ENCODE results near the gene NKD1. TPM values are rescaled to one million over a fixed set of nuclear protein-coding genes. Genes with fewer than 3 reads are reported as not detected.

Gene NKD1
- polyA plus RNA-seq, 1 experiment: not detected

DNA sequence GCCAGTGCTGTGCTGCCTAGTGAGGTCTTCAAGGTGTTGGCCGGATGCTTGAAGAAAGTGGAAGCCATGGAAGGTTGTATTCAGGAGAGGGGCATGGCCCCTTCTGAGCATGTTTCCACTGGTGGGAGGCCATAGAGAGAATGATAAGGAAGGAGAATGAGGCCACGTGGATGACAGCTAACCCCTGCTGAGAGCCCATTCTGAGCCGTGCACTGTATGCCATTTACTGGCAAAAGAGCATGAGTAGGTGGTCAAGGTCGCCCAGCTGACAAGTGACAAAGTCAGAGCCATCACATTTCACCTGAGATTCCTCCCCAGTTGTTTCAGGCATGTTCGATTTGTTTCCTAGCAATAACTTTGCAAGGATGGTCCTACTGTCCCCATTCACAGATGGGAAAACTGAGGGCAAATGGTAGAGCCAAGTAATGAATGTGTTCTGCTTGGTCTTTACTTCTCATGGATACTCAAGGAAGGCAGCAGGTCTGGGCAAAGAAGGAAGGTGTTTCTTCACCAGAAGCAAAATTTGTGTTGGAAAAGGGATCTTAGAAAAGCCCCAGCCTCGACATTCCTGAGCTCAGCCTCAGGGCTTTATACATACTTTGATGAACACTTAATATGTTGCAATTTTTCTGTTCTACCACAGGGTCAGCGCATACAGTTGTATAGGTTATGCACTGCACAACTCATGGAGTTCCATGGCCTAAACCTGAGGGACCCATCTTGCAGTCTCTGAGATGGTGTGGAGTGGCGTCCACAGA, 10.5 kb upstream of the NKD1 start:
- ChIA-PET POLR2A (no interaction called here), CTCF (interaction anchor here (1.4 to 1.5 kb wide), 2 partner anchors 128 to 269 kb away, joined by 3 to 4 read pairs; no protein-coding TSS in a partner anchor)
- H3K9me3 ChIP-seq (ENCODE audit: control insufficient read depth, insufficient read depth, low read length): no peaks in the 10 kb centered on the region; the same call in 1 of the 2 replicates
- no peak overlapping the region for H3K4me3 ChIP-seq (ENCODE audit: low read depth, low read length)
- no peaks in the 10 kb centered on the region for H3K27me3 ChIP-seq (ENCODE audit: control insufficient read depth, insufficient read depth, low read length)
- no peak for DNase-seq (ENCODE audit: low read depth, low spot score)
- no peak overlapping the region for H3K27ac ChIP-seq (ENCODE audit: low read depth, low read length)
- TF ChIP-seq, protein P1, sequence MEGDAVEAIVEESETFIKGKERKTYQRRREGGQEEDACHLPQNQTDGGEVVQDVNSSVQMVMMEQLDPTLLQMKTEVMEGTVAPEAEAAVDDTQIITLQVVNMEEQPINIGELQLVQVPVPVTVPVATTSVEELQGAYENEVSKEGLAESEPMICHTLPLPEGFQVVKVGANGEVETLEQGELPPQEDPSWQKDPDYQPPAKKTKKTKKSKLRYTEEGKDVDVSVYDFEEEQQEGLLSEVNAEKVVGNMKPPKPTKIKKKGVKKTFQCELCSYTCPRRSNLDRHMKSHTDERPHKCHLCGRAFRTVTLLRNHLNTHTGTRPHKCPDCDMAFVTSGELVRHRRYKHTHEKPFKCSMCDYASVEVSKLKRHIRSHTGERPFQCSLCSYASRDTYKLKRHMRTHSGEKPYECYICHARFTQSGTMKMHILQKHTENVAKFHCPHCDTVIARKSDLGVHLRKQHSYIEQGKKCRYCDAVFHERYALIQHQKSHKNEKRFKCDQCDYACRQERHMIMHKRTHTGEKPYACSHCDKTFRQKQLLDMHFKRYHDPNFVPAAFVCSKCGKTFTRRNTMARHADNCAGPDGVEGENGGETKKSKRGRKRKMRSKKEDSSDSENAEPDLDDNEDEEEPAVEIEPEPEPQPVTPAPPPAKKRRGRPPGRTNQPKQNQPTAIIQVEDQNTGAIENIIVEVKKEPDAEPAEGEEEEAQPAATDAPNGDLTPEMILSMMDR (IDR thresholded peaks at IDR 0.05; ENCODE audit: low read depth, low read length): no peak

DNA sequence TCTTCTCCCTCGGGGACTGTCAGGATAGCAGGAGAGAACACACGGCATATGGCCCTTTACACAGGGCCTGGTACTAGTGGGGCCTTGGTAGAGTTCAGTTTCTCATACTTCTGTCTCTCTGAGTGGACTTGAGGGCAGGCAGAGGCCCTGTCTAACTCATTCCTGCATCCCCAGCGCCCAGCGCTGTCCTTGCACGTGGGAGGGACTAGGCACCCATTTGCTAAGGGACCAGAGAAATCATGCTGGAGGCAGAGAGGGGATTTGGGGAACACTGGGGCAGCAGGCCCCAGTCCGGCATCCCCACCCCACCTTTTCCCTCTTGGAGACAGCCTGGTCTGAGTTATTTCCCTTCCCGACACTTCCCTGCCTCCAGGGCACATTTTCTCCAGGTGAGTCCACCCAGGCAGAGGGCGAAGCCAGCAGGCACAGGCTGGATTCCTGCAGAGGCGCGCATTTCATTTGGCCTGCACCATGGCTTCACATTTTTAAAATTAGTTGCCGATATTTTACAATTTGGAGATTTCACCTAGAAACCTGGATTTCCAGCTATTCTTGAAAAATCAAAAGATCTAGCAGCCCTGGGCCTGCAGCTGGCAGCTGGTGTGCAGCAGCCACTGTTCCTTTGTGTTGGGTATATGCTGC, 9.7 kb upstream of the NKD1 start:
- Histone ChIP-seq H3K27ac (ENCODE audit: low read depth, low read length) (no peak overlapping the region), H3K9me3 (ENCODE audit: control insufficient read depth, insufficient read depth, low read length) (no peaks in the 10 kb centered on the region; the same call in 1 of the 2 replicates), H3K27me3 (ENCODE audit: control insufficient read depth, insufficient read depth, low read length) (no peaks in the 10 kb centered on the region), H3K4me3 (ENCODE audit: low read depth, low read length) (no peak overlapping the region)
- ChIA-PET POLR2A (no interaction called here), CTCF (no interaction called here)
- TF ChIP-seq, protein P1 (IDR thresholded peaks at IDR 0.05; ENCODE audit: low read depth, low read length): no peak
- no peak for DNase-seq (ENCODE audit: low read depth, low spot score)

DNA sequence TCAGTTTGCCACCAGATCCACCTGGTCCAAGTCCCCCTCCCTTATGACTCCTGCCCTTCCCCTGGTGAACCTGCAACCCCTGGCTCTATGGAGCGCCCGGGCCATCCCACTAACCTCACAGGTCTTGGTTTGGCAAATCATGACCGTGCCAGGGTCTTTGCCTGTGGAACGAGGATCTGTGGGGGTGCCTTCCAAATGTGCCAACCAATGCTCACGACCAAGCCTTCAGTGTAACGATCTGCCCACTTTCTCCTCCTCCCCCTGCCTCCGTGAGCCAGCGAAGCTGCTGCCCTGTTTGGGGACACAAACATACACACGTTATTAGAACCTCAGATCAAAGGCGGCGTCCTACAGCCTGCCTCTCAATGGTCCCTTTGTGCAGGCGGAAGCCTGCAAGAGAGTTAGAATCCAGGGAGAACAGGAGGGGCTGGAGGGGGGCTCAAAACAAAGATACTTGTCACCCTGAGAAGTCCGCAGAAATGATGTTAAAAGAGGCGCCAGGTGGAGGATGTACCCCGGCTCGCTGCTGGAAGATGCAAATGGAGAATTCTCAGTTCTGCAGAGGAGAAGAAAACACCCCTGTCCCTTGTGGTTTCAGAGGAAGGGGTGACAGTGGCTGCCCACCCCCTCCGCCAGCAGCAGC, 9.0 kb upstream of the NKD1 start:
- H3K27me3 ChIP-seq (ENCODE audit: control insufficient read depth, insufficient read depth, low read length): no peaks in the 10 kb centered on the region
- ChIA-PET CTCF (no interaction called here), POLR2A (no interaction called here)
- no peak overlapping the region for H3K4me3 ChIP-seq (ENCODE audit: low read depth, low read length)
- H3K27ac ChIP-seq (ENCODE audit: low read depth, low read length): no peak overlapping the region
- no peaks in the 10 kb centered on the region; the same call in 1 of the 2 replicates for H3K9me3 ChIP-seq (ENCODE audit: control insufficient read depth, insufficient read depth, low read length)
- TF ChIP-seq, protein P1 (IDR thresholded peaks at IDR 0.05; ENCODE audit: low read depth, low read length): no peak
- DNase-seq (ENCODE audit: low read depth, low spot score): no peak

DNA sequence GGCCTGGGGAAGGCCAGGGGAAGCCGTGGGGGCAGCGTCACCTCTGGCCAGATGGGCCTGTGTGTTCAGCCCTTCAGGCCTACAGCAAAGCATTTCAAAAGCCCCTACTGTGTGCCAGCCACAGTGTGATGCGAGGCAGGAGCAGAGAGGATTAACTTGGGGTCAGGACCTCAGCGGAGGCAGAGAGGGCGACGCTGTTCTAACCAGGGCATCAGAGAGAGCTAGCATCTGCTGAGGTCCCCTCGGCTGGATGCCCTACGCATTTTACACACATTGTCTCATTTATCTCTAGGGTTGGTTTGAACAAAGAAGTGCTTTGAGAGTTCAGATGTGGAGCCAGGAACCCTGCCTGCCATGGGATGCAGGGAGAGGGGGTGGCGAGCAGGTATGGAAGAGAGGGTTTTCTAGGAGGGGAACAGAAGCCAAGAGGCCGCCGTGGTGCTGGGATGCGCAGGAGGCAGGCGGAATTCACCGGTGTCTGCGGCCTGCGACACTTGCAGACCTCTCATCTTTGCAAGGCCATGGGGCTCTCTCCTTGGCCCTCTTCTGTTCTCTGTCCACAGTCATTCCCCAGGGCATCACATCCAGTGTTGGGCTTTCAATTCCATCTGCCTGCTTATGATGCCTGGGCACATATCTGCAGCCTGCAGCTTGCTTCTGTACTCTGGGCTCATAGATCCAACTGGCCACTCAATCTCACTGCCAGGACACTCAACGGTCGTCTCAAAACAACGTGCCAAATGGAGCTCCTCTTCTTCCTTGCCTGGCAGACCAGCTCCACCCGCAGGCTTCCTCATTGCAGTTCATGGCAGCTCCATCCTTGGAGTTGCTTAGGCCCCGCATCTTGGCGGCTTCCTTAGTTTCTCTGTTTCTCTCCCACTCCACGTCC, 8.1 kb upstream of the NKD1 start:
- no peak overlapping the region for H3K4me3 ChIP-seq (ENCODE audit: low read depth, low read length)
- TF ChIP-seq, protein P1 (IDR thresholded peaks at IDR 0.05; ENCODE audit: low read depth, low read length): no peak
- H3K27me3 ChIP-seq (ENCODE audit: control insufficient read depth, insufficient read depth, low read length): peaks cover under 1% of the 10 kb centered on the region
- no peak for DNase-seq (ENCODE audit: low read depth, low spot score)
- no peaks in the 10 kb centered on the region; the same call in 1 of the 2 replicates for H3K9me3 ChIP-seq (ENCODE audit: control insufficient read depth, insufficient read depth, low read length)
- ChIA-PET POLR2A (no interaction called here), CTCF (interaction anchor here (1.2 kb wide), 1 partner anchor 267 kb away, joined by 3 read pairs; no protein-coding TSS in a partner anchor)
- H3K27ac ChIP-seq (ENCODE audit: low read depth, low read length): no peak overlapping the region
